Activated CD4-positive, alpha-beta T cell treated with anti-CD3 and anti-CD28 coated beads, Interleukin-2, Interleukin-4, amounts not matched to agents 100 ng/mL and 50 ng/mL, durations not matched to agents 16 hours and 8 hours (primary cell): Measurements from ENCODE around the gene SH2D3C.
A peak's percentile ranks its signal among the peaks of the same experiment; 100 is the strongest.

Experiments
- DNase-seq: peaks from one replicate; pipeline ENCODE4 v3.0.0-alpha.2; 2020; ENCODE audit warnings: low spot score

The SH2D3C gene

GRCh38 chr9:127808347-127809001, 30.0 kb upstream of the SH2D3C start:
- DNase-seq, result no peak

GRCh38 chr9:127806871-127807270, 28.4 kb upstream of the SH2D3C start:
- no peak for DNase-seq

- no peak for DNase-seq
Measured at GRCh38 chr9:127805620-127806019, 27.2 kb upstream of the SH2D3C start.

- DNase-seq, result peak; percentile 32
Measured at GRCh38 chr9:127803507-127804352, 25.3 kb upstream of the SH2D3C start.

GRCh38 chr9:127802576-127803443, 24.3 kb upstream of the SH2D3C start, which contains the start of gene FPGS:
TSS of gene FPGS (plus strand) at chr9:127802882. CDS start at chr9:127802925, 43 bp downstream.
- peak; percentile 88 for DNase-seq

- DNase-seq, result no peak
Measured at GRCh38 chr9:127801955-127802575, 23.6 kb upstream of the SH2D3C start.

GRCh38 chr9:127796852-127797370, 18.4 kb upstream of the SH2D3C start:
- no peak for DNase-seq

GRCh38 chr9:127796225-127796813, 17.9 kb upstream of the SH2D3C start:
- DNase-seq, result no peak

GRCh38 chr9:127794001-127794791, 15.7 kb upstream of the SH2D3C start:
- no peak for DNase-seq

- DNase-seq, result no peak
Measured at GRCh38 chr9:127793093-127793708, 14.7 kb upstream of the SH2D3C start.

GRCh38 chr9:127792417-127793031, 14.1 kb upstream of the SH2D3C start:
- no peak for DNase-seq

GRCh38 chr9:127791085-127791484, 12.6 kb upstream of the SH2D3C start:
- no peak for DNase-seq

GRCh38 chr9:127790094-127790855, 11.8 kb upstream of the SH2D3C start:
- no peak for DNase-seq

GRCh38 chr9:127789179-127789578, 10.7 kb upstream of the SH2D3C start:
- DNase-seq, result no peak

GRCh38 chr9:127788337-127789011, 10.0 kb upstream of the SH2D3C start:
- DNase-seq, result peak; percentile 42

- DNase-seq, result no peak
Measured at GRCh38 chr9:127786773-127787104, 8.3 kb upstream of the SH2D3C start.

- DNase-seq, result peak; percentile 93
Measured at GRCh38 chr9:127785933-127786772, 7.7 kb upstream of the SH2D3C start, which contains the start of gene CDK9. TSS of gene CDK9 (plus strand) at chr9:127786034. CDS start at chr9:127786149, 115 bp downstream.
